Liver (tissue), 3 donors: ENCODE results near the gene GMCL1.

Experiments used
- ATF3 ChIP-seq: IDR thresholded peaks from 2 replicates; pipeline ENCODE4 v1.6.1; 2016; ENCODE audit warnings: antibody characterized with exemption
- CTCF ChIP-seq: fragments of 150-350 bp; IDR thresholded peaks from 2 replicates; pipeline ENCODE4 v1.5.1; 2017; ENCODE audit warnings: improper control_type of control experiment, low read depth, low read length; ENCODE audit not compliant: missing input control
- FOXA1 ChIP-seq: IDR thresholded peaks from 2 replicates; pipeline ENCODE4 v1.6.1; 2016; ENCODE audit warnings: antibody characterized with exemption
- GABPA ChIP-seq, 2 donors: IDR thresholded peaks in 1 of 2; conservative IDR thresholded peaks in 1 of 2; 2 replicates each; pipeline ENCODE4 v1.6.1; 2016; ENCODE audit warnings: antibody characterized with exemption in 2 of 2, mild to moderate bottlenecking in 1 of 2, moderate library complexity in 1 of 2
- JUND ChIP-seq, 2 donors: IDR thresholded peaks; 2 replicates each; pipeline ENCODE4 v1.6.1; 2016; ENCODE audit warnings: antibody characterized with exemption in 2 of 2
- MAX ChIP-seq: IDR thresholded peaks from 2 replicates; pipeline ENCODE4 v1.6.1; 2016; ENCODE audit warnings: antibody characterized with exemption
- RAD21 ChIP-seq, 2 donors: IDR thresholded peaks; 2 replicates each; pipeline ENCODE4 v1.6.1; 2016; ENCODE audit warnings: antibody characterized with exemption in 2 of 2, mild to moderate bottlenecking in 2 of 2
- REST ChIP-seq: IDR thresholded peaks from 2 replicates; pipeline ENCODE4 v1.6.1; 2016; ENCODE audit warnings: antibody characterized with exemption, mild to moderate bottlenecking
- RXRA ChIP-seq, 2 donors: IDR thresholded peaks; 2 replicates each; pipeline ENCODE4 v1.6.1; 2017 to 2018; ENCODE audit warnings: antibody characterized with exemption in 2 of 2, mild to moderate bottlenecking in 1 of 2
- SP1 ChIP-seq: IDR thresholded peaks from 2 replicates; pipeline ENCODE4 v1.6.1; 2018; ENCODE audit warnings: antibody characterized with exemption, mild to moderate bottlenecking
- TAF1 ChIP-seq: conservative IDR thresholded peaks from 2 replicates; pipeline ENCODE4 v1.6.1; 2016; ENCODE audit warnings: antibody characterized with exemption, mild to moderate bottlenecking
- YY1 ChIP-seq: IDR thresholded peaks from 2 replicates; pipeline ENCODE4 v1.6.1; 2016; ENCODE audit warnings: antibody characterized with exemption, mild to moderate bottlenecking
- donor health status: healthy.
- donor health status: healthy.

GRCh38 chr2:69893684-69894551, 64.5 kb downstream of the GMCL1 start, which contains the start of gene SNRNP27:
- TF ChIP-seq SP1, result no peak
- peak; percentile 55 for TF ChIP-seq MAX
- TF ChIP-seq GABPA (IDR thresholded peaks at IDR 0.05 in 1 of 2, conservative IDR thresholded peaks at IDR 0.05 in 1 of 2), result peak; percentile 93 to 97
- no peak for TF ChIP-seq CTCF
- TF ChIP-seq TAF1, result peak; percentile 99
- TF ChIP-seq RAD21 (IDR thresholded peaks at IDR 0.05), result peak; percentile 9 to 15
- no peak for TF ChIP-seq ATF3
- TF ChIP-seq RXRA (IDR thresholded peaks at IDR 0.05), result peak in 1 of 2 donors; percentile 6
- TF ChIP-seq FOXA1, result no peak
- TF ChIP-seq YY1, result peak; percentile 75
- TF ChIP-seq REST, result peak; percentile 95
- peak in 1 of 2 donors; percentile 63 for TF ChIP-seq JUND (IDR thresholded peaks at IDR 0.05)
